Naive B cell (primary cell): ENCODE results near the gene FANCC. TPM values are rescaled to one million over a fixed set of nuclear protein-coding genes. Genes with fewer than 3 reads are reported as not detected.
"Not testable (repeated sequence)": the region's sequence is repeated elsewhere in the genome, so short reads cannot be mapped to it uniquely, and the experiment has no call there.

ENCODE experiments used
- ATAC-seq, 2 donors: fragments of 150-1000 bp; cut with Tn5 transposase; 2 replicates each; pipeline ENCODE4 v1.10.0; 2021; ENCODE audit warnings: low read depth in 2 of 2, mild to moderate bottlenecking in 2 of 2, moderate library complexity in 2 of 2
- DNase-seq: peaks from one replicate; pipeline ENCODE4 v3.0.0; 2022
- H3K27ac Mint-ChIP-seq, 6 donors: one replicate each; pipeline ENCODE4 v1.8.0; 2020 to 2022; ENCODE audit warnings: mild to moderate bottlenecking in 6 of 6, mixed read lengths in 6 of 6, moderate library complexity in 5 of 6, inconsistent platforms in 2 of 6
- H3K27me3 Mint-ChIP-seq, 3 donors: one replicate each; pipeline ENCODE4 v1.8.0; 2021 to 2022; ENCODE audit warnings: mixed read lengths in 3 of 3, mild to moderate bottlenecking in 1 of 3
- H3K36me3 Mint-ChIP-seq, 2 donors: one replicate each; pipeline ENCODE4 v1.8.0; 2020 to 2022; ENCODE audit warnings: mixed read lengths in 2 of 2, inconsistent platforms in 1 of 2, mild to moderate bottlenecking in 1 of 2
- H3K4me1 Mint-ChIP-seq, 3 donors: one replicate each; pipeline ENCODE4 v1.8.0; 2020 to 2022; ENCODE audit warnings: mixed read lengths in 3 of 3, inconsistent platforms in 1 of 3, mild to moderate bottlenecking in 1 of 3, moderate library complexity in 1 of 3
- H3K4me3 Mint-ChIP-seq, 8 donors: one replicate each; pipeline ENCODE4 v1.8.0; 2020 to 2022; ENCODE audit warnings: mild to moderate bottlenecking in 8 of 8, mixed read lengths in 8 of 8, moderate library complexity in 8 of 8, inconsistent platforms in 2 of 8
- H3K9me3 Mint-ChIP-seq, 7 donors: one replicate each; pipeline ENCODE4 v1.8.0; 2020 to 2022; ENCODE audit warnings: mixed read lengths in 7 of 7, mild to moderate bottlenecking in 5 of 7, inconsistent platforms in 2 of 7, moderate library complexity in 1 of 7
- polyA plus RNA-seq, 6 donors: library from polyadenylated mRNA; unstranded; fragments of 300-500 nt; fragmentation: Illumina TruSeq; gene quantifications; one replicate each; pipeline ENCODE4 v1.2.3, GENCODE V29; 2021; ENCODE audit warnings: low read depth in 6 of 6

FANCC gene
- polyA plus RNA-seq, 6 donors from 2014 or later = 1.3 to 11.8 (median 3.4) TPM

GRCh38 chr9:95226921-95227320, 90.6 kb downstream of the FANCC start:
- no peaks in the 10 kb centered on the region for H3K27me3 Mint-ChIP-seq
- ATAC-seq (no peak), DNase-seq (no peak)
- H3K4me1 Mint-ChIP-seq = no peaks in the 10 kb centered on the region
- H3K36me3 Mint-ChIP-seq = peaks cover 0 to 12% of the 10 kb centered on the region in 2 donors
- H3K9me3 Mint-ChIP-seq = peaks cover 0 to 17% (median 3%) of the 10 kb centered on the region in 7 donors
- H3K4me3 Mint-ChIP-seq = no peak overlapping the region
- no peak overlapping the region for H3K27ac Mint-ChIP-seq

DNA sequence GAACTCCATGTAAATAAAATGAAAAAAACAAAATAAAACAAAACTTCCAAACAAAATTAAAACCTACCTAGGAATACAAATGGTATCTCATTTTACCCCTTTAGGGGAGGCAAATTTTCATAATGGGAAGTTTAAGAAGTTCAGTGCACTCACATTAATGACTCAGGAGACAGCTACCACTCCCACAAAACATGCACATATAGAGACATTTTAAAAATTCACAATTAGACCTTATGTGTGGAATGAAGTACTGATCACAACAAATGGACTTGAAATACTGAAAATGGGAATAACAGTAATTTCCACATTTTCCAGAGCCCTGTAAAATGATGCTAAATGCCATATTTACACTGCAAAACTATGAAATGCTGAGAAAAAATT, 91.8 kb downstream of the FANCC start:
- Mint-ChIP-seq H3K36me3 (peaks cover 0 to 10% of the 10 kb centered on the region in 2 donors), H3K4me3 (no peak overlapping the region), H3K27ac (no peak overlapping the region), H3K27me3 (no peaks in the 10 kb centered on the region), H3K4me1 (no peaks in the 10 kb centered on the region), H3K9me3 (peaks cover 0 to 5% (median 3%) of the 10 kb centered on the region in 7 donors)
- ATAC-seq = no peak
- DNase-seq = no peak

DNA sequence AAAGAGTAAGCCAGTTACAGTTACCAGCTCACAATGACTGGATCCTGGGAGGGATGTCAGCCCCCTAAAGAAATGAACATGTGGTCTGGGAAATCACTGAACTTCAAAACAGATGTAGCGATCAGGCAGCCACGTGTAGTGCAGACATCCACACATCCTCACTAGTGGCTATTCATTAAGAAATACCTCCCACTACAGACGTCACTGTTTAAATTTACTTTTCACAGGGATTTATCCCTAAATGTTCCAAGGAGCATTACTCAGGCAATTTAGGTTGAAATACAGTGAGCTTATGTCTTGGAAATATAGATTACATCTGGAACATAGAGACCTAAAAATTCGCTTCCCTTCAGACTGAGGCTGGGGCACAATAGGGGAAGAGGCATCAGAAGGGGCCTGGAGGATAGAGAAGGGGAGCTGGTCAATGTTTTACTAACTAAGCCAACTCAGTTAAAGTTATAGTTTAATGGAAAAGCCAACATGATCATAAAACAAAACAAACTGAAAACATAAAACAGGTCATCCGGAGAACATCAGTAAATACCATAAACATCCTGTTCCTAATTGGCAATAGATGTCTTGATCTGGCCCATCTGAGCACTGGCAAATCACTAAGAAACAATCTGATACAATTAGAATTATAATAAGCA, 92.3 kb downstream of the FANCC start:
- peak overlapping the region in 1 of 6 donors; percentile 8 for H3K27ac Mint-ChIP-seq
- no peak for ATAC-seq
- H3K4me3 Mint-ChIP-seq = no peak overlapping the region
- H3K4me1 Mint-ChIP-seq = no peaks in the 10 kb centered on the region
- H3K9me3 Mint-ChIP-seq = peaks cover 0 to under 1% (median 0%) of the 10 kb centered on the region in 7 donors
- no peak for DNase-seq
- no peaks in the 10 kb centered on the region for H3K27me3 Mint-ChIP-seq
- peaks cover 0 to 5% of the 10 kb centered on the region in 2 donors for H3K36me3 Mint-ChIP-seq

- no peaks in the 10 kb centered on the region for H3K9me3 Mint-ChIP-seq
- peak overlapping the region in 1 of 6 donors; percentile 8 for H3K27ac Mint-ChIP-seq
- no peak overlapping the region for H3K4me3 Mint-ChIP-seq
- peaks cover 0 to 4% of the 10 kb centered on the region in 2 donors for H3K36me3 Mint-ChIP-seq
- H3K27me3 Mint-ChIP-seq = no peaks in the 10 kb centered on the region
- no peak for ATAC-seq
- H3K4me1 Mint-ChIP-seq = peaks cover 0 to 2% (median 0%) of the 10 kb centered on the region in 3 donors
- DNase-seq = no peak
Observed at GRCh38 chr9:95224376-95225019, 93.0 kb downstream of the FANCC start.

DNA sequence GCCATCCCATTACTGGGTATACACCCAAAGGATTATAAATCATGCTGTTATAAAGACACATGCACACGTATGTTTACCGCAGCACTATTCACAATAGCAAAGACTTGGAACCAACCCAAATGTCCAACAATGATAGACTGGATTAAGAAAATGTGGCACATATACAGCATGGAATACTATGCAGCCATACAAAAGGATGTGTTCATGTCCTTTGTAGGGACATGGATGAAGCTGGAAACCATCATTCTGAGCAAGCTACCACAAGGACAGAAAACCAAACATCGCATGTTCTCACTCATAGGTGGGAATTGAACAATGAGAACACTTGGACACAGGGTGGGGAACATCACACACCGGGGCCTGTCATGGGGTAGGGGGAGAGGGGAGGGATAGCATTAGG, 97.2 kb downstream of the FANCC start:
- not testable (repeated sequence) for H3K27me3 Mint-ChIP-seq, H3K4me3 Mint-ChIP-seq, H3K27ac Mint-ChIP-seq, H3K36me3 Mint-ChIP-seq, H3K9me3 Mint-ChIP-seq, DNase-seq, ATAC-seq
- peaks cover 18 to 33% (median 28%) of the 10 kb centered on the region in 3 donors for H3K4me1 Mint-ChIP-seq

DNA sequence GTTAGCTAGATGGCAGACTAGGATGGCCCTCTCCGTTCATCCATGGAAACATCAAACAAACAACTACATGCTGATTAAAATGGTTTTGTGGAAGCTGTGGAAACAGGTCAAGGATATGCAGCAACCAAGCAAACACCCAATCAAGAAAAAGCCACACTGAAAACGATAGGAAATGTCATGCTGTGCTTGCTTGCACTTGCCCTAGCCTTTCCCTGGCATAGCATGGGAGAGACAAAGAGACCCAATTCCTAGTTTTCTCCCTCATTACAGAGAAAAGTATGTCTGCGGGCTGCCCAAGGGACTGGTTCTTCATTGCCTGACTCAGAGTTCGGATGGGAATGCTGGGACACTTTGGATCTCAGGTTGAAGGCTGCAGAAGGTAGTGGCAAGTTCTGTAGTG, 98.7 kb downstream of the FANCC start:
- Mint-ChIP-seq H3K27ac (no peak overlapping the region), H3K36me3 (no peaks in the 10 kb centered on the region), H3K4me1 (peaks cover 26 to 36% (median 33%) of the 10 kb centered on the region in 3 donors), H3K4me3 (peak overlapping the region in 1 of 8 donors; percentile 40), H3K27me3 (no peaks in the 10 kb centered on the region), H3K9me3 (no peaks in the 10 kb centered on the region)
- no peak for ATAC-seq
- DNase-seq = no peak

- Mint-ChIP-seq H3K4me1 (peaks cover 26 to 36% (median 33%) of the 10 kb centered on the region in 3 donors), H3K27me3 (no peaks in the 10 kb centered on the region), H3K27ac (peak overlapping the region in 3 of 6 donors; percentile 7 to 79 (median 37)), H3K9me3 (no peaks in the 10 kb centered on the region), H3K36me3 (no peaks in the 10 kb centered on the region), H3K4me3 (peak overlapping the region in 5 of 8 donors; percentile 41 to 78 (median 67))
- peak; percentile 4 for DNase-seq
- ATAC-seq = peak; percentile 27 to 55
Observed at GRCh38 chr9:95217936-95218335, 99.6 kb downstream of the FANCC start.

- Mint-ChIP-seq H3K27me3 (no peaks in the 10 kb centered on the region), H3K36me3 (no peaks in the 10 kb centered on the region), H3K27ac (peak overlapping the region in 2 of 6 donors; percentile 56 to 58), H3K9me3 (no peaks in the 10 kb centered on the region), H3K4me1 (peaks cover 26 to 36% (median 33%) of the 10 kb centered on the region in 3 donors), H3K4me3 (peak overlapping the region in 1 of 8 donors; percentile 62)
- ATAC-seq (no peak), DNase-seq (no peak)
Observed at GRCh38 chr9:95215336-95215898, 102.1 kb downstream of the FANCC start.

DNA sequence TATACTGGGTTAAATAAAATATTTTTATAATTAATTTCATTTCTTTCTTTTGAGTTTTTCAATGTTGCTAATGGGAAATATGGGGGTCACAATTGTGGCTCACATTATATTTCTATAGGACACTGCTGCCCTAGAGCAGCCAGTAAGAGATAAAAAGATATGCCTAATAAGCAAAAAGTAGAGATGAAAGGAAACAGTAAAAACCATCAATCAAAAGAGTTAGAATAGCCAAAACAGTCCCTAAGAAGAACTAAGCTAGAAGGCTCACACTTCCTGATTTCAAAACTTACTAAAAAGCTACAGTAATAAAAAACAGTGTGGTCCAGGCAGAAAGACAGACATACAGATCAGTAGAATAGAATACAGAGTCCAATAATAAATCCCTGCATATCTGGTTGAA, 104.4 kb downstream of the FANCC start:
- Mint-ChIP-seq H3K9me3 (no peaks in the 10 kb centered on the region), H3K4me1 (peaks cover 20 to 25% (median 23%) of the 10 kb centered on the region in 3 donors)
- no peak for ATAC-seq

DNA sequence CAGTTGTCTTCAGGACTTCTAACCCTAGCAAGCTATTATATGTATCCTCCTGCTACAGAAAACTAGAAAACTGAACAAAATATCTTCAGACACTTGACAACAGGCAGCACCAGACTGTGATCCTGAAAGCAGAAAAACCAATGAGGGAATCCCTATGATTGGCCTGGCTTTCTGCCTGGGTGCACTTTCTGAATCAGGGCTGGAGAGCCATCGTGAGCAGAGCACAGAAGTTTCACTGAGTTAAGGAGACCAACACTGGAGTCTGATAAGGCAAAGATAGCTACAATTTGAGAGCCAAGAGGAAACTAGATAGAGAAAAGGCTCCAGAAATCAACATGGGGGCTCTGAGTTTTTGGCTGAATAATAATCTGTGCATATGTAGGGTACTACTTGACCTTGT, 106.5 kb downstream of the FANCC start:
- H3K9me3 Mint-ChIP-seq = no peaks in the 10 kb centered on the region
- no peaks in the 10 kb centered on the region for H3K36me3 Mint-ChIP-seq
- H3K4me1 Mint-ChIP-seq = peaks cover 7 to 10% (median 7%) of the 10 kb centered on the region in 3 donors
- no peaks in the 10 kb centered on the region for H3K27me3 Mint-ChIP-seq
- H3K27ac Mint-ChIP-seq = no peak overlapping the region
- no peak overlapping the region for H3K4me3 Mint-ChIP-seq
- ATAC-seq (no peak), DNase-seq (no peak)

More for the DNA sequence above, 104.4 kb downstream of the FANCC start:
- no peak overlapping the region for H3K27ac Mint-ChIP-seq
- no peak for DNase-seq
- H3K27me3 Mint-ChIP-seq = no peaks in the 10 kb centered on the region
- H3K36me3 Mint-ChIP-seq = no peaks in the 10 kb centered on the region
- H3K4me3 Mint-ChIP-seq = no peak overlapping the region

GRCh38 chr9:95207403-95207802, 110.1 kb downstream of the FANCC start:
- Mint-ChIP-seq H3K27ac (no peak overlapping the region), H3K4me3 (no peak overlapping the region), H3K9me3 (no peaks in the 10 kb centered on the region), H3K27me3 (no peaks in the 10 kb centered on the region), H3K36me3 (no peaks in the 10 kb centered on the region), H3K4me1 (no peaks in the 10 kb centered on the region)
- DNase-seq = no peak
- no peak for ATAC-seq

DNA sequence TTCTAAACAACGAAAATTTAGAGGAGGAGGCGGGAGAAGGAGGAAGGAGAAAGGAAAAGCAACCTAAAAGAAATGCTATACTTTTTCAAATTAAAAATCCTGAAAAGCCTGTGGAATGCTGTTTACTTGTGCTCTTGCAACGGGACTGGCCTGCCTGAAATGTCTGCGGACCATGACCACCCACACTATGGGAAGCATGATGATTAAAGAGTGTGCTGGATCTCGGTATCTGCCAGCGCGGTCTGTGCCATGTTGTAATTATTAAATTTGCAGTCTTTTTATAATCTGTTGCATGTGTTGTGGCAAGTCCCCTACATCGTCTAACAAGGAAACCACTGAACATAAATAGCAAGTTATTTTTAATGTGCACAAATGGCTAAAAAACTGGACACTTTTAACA, 111.4 kb downstream of the FANCC start:
- no peaks in the 10 kb centered on the region for H3K9me3 Mint-ChIP-seq
- no peaks in the 10 kb centered on the region for H3K36me3 Mint-ChIP-seq
- no peak overlapping the region for H3K4me3 Mint-ChIP-seq
- ATAC-seq = no peak
- H3K4me1 Mint-ChIP-seq = no peaks in the 10 kb centered on the region
- no peak overlapping the region for H3K27ac Mint-ChIP-seq
- no peaks in the 10 kb centered on the region for H3K27me3 Mint-ChIP-seq
- no peak for DNase-seq

DNA sequence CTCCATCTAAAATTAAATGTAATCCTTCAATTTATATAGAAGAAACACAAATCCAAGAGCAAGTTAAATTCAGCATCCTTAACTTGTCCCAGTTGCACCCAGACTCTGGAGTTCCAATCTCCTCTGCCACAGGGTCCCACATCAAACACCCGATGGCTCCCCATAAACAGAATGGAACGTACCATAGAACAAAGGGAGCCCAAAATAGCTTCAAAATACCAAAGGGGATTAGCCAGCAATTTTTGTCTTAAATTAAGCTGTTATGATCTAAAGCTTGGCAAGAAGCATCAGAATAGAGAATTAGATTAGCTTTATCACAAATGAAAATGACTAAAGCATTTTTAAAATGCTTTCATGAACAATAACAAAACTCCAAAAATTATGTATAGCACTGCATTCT, 112.8 kb downstream of the FANCC start:
- Mint-ChIP-seq H3K36me3 (no peaks in the 10 kb centered on the region), H3K27ac (no peak overlapping the region), H3K27me3 (no peaks in the 10 kb centered on the region), H3K4me1 (no peaks in the 10 kb centered on the region), H3K9me3 (no peaks in the 10 kb centered on the region), H3K4me3 (no peak overlapping the region)
- ATAC-seq = no peak
- DNase-seq = no peak

DNA sequence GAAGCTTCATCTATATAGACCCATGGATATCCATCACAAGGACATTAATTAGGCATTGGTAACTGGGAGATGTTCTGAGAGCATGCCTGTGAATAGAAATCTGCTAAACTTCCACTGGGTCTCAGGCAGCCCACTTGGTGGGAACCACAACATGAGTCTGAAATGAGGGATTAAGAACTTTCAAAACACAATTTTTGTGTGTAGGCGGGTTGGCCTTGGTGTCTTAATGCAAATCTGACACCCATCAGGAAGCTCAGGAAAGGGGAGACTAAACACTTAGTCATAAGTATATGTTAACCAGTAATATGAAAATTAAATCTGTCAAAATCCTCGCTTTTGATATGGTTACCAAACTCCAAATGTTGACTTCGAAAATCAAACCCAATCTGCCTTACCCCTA, 113.2 kb downstream of the FANCC start:
- no peaks in the 10 kb centered on the region for H3K4me1 Mint-ChIP-seq
- no peak for DNase-seq
- H3K27me3 Mint-ChIP-seq = no peaks in the 10 kb centered on the region
- H3K9me3 Mint-ChIP-seq = no peaks in the 10 kb centered on the region
- no peak overlapping the region for H3K4me3 Mint-ChIP-seq
- no peak overlapping the region for H3K27ac Mint-ChIP-seq
- no peaks in the 10 kb centered on the region for H3K36me3 Mint-ChIP-seq
- no peak for ATAC-seq
